WTC11 (cell line): Measurements from ENCODE around the gene ZNF775.

Experiments used
- AFF4 ChIP-seq: sonication (generic); formaldehyde crosslinking; IDR thresholded peaks from 2 replicates; pipeline ENCODE4 v1.8.1; 2023; ENCODE audit warnings: mild to moderate bottlenecking, missing genetic modification reagents, borderline replicate concordance
- ATF3 ChIP-seq: sonication (generic); formaldehyde crosslinking; conservative IDR thresholded peaks from 2 replicates; pipeline ENCODE4 v1.8.1; 2022; ENCODE audit warnings: mild to moderate bottlenecking, missing genetic modification reagents
- CTCF ChIP-seq: fragments of 200-600 bp; IDR thresholded peaks from 2 replicates; pipeline ENCODE4 v1.8.0; 2022; ENCODE audit warnings: antibody characterized with exemption
- HMGA2 ChIP-seq: fragments of 250-450 bp; sonication (Bioruptor Pico); IDR thresholded peaks from 2 replicates; pipeline ENCODE4 v1.4.0; 2021; ENCODE audit warnings: mild to moderate bottlenecking, moderate library complexity
- KAT7 ChIP-seq: sonication (generic); formaldehyde crosslinking; IDR thresholded peaks from 2 replicates; pipeline ENCODE4 v1.8.1; 2023; ENCODE audit warnings: missing genetic modification reagents, mild to moderate bottlenecking, borderline replicate concordance
- MAX ChIP-seq: sonication (generic); formaldehyde crosslinking; IDR thresholded peaks from 2 replicates; pipeline ENCODE4 v1.8.0; 2022; ENCODE audit warnings: mild to moderate bottlenecking, missing genetic modification reagents
- MLX ChIP-seq: sonication (generic); formaldehyde crosslinking; IDR thresholded peaks from 2 replicates; pipeline ENCODE4 v1.8.1; 2023; ENCODE audit warnings: mild to moderate bottlenecking, missing genetic modification reagents, moderate library complexity
- USF2 ChIP-seq: sonication (generic); formaldehyde crosslinking; IDR thresholded peaks from 2 replicates; pipeline ENCODE4 v1.8.1; 2023; ENCODE audit warnings: mild to moderate bottlenecking, missing genetic modification reagents, moderate library complexity
- ZNF423 ChIP-seq: fragments of 250-450 bp; sonication (Bioruptor Pico); IDR thresholded peaks from 2 replicates; pipeline ENCODE4 v2.1.2; 2022; ENCODE audit warnings: mild to moderate bottlenecking, moderate library complexity
- TF ChIP-seq, protein P1 (sequence below): sonication (generic); formaldehyde crosslinking; IDR thresholded peaks from 2 replicates; pipeline ENCODE4 v1.8.0; 2022; ENCODE audit warnings: mild to moderate bottlenecking, missing genetic modification reagents

DNA sequence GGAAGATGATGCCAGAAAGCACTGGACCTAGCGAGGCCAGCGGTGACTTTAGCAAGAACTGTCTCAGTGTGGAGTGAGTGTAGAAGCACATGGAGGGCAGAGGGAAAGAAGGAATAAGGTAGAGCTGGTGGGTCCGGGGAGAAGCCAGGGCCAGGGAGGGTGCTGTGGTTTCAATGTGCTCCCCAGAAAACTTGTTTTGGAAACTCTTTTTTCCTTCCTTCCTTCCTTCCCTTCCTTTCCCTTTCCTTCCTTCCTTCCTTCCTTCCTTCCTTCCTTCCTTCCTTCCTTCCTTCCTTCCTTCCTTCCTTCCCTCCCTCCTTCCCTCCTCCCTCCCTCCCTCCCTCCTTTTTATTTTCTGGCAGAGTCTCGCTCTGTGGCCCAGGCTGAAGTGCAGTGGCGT, 32.2 kb upstream of the ZNF775 start:
- TF ChIP-seq MLX (CRISPR knock-in tag) (no peak), MAX (CRISPR knock-in tag) (no peak), CTCF (no peak), KAT7 (CRISPR knock-in tag) (no peak), USF2 (no peak), HMGA2 (CRISPR knock-in tag) (no peak), ATF3 (CRISPR knock-in tag) (no peak), AFF4 (no peak), ZNF423 (no peak)
- TF ChIP-seq, protein P1, sequence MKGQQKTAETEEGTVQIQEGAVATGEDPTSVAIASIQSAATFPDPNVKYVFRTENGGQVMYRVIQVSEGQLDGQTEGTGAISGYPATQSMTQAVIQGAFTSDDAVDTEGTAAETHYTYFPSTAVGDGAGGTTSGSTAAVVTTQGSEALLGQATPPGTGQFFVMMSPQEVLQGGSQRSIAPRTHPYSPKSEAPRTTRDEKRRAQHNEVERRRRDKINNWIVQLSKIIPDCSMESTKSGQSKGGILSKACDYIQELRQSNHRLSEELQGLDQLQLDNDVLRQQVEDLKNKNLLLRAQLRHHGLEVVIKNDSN (CRISPR knock-in tag) = no peak
